ENCODE measurements around the gene BIVM.

GRCh38 chr13:102836471-102836870 is 37.6 kb downstream of the BIVM start:
- TF ChIP-seq CTCF (conservative IDR thresholded peaks at IDR 0.05): no peak
- no peak for TF ChIP-seq ZFX (IDR thresholded peaks at IDR 0.05)
